NCI-H1105 treated with DMSO at 0.1 percent for 48 hours (cell line): ENCODE data around the gene ATF3.
A peak's percentile ranks its signal among the peaks of the same experiment; 100 is the strongest.

Experiments used
- DNase-seq: peaks from one replicate; lab custom pipeline; 2025; lab: John Stamatoyannopoulos, UW

The ATF3 gene

DNA sequence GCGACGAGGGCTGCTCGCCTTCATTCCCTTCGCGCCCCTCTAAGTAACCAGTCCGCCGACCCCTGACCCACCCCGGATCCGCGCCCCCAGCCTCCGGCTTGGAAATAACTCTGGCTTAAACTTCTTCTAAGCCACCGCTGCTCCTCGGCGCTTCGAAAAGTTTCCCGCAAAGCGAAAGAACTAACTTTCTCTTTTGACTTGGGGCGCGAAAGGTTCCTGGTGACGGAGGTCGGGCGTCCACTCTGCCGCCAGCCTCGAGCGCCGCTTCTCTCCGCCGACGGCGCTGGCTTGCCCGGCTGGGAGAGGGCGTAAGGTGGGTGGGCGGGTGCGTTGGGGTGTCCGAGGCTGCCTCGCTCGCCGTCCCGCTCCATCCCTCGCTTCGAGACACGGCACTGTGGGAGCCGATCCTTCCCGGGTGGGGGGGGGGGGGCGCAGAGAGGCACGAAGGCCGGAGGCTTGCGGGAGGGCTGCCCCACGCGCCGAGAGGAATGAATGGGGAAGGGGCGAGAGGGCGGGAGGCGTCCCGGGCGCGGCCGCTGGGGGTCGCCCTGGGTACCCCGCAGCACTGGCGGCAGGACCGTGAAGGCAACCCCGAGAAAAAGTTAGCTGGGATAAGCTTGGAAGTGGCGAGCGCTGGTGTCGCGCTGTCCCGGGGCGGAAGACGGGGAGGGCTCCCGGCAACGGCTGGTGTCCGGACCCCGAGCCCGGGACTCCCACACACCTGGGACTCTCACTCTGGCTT is 569 bp downstream of the ATF3 start:
- DNase-seq: peak; percentile 53

DNA sequence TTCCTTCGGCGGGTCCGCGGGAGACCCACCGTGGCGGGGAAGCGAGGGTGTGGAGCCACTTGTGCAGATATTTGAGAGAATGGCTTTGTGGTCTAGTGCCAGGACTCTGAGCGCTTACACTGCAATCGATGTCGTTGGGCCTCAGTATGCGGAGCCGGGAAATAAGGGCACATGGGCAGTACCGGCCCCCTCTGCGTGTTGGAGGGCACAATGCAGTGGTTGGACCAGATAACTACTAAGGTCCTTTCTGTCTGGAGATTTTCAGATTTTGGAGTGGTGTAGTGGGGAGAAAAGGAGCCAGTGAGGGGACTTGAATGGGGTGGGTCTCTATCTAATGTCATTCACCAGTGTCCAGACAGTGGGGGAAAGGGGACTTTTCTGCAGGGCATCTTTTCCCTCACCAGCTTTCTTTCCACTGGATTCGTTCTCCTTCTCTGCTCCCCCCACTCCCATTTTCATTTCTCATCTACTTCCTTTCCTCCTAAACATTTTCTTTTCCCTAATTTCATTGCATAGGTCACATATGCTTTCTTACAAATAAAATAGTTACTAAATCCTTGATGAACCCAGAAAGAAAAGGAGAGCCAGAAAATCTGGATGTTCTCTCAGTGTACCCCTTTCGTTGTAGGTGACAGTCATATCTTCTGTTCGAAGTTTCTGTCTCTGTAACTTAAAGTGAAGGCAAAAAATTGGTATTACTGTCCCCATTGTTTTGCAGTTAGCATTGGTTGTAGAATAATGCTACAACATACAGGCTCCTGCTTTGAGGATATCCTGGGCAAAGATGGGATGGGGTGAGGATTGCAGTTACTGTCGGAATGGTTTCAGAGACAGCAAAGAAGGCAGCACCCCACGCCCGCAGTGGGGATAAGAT is 1.4 kb downstream of the ATF3 start:
- peak; percentile 19 for DNase-seq

DNA sequence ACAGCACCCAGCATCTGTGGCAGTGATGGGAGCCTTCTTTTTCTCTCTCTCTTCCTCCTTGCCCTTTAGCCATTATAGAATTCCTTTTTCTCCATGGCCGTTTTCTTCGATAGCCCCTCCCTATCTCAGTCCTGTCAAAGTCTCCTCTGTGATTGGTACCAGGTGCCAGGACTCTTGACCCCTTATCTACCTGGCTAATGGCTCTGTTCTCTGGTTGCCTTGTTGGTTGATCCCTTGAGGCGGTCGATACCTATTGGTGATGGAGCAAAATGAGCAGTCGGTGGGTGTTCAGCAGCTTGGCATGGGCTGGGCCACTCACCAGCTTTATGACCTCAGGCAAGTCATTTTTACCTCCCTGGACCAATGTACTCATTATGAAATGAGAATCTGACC is 2.0 kb downstream of the ATF3 start:
- no peak for DNase-seq

DNA sequence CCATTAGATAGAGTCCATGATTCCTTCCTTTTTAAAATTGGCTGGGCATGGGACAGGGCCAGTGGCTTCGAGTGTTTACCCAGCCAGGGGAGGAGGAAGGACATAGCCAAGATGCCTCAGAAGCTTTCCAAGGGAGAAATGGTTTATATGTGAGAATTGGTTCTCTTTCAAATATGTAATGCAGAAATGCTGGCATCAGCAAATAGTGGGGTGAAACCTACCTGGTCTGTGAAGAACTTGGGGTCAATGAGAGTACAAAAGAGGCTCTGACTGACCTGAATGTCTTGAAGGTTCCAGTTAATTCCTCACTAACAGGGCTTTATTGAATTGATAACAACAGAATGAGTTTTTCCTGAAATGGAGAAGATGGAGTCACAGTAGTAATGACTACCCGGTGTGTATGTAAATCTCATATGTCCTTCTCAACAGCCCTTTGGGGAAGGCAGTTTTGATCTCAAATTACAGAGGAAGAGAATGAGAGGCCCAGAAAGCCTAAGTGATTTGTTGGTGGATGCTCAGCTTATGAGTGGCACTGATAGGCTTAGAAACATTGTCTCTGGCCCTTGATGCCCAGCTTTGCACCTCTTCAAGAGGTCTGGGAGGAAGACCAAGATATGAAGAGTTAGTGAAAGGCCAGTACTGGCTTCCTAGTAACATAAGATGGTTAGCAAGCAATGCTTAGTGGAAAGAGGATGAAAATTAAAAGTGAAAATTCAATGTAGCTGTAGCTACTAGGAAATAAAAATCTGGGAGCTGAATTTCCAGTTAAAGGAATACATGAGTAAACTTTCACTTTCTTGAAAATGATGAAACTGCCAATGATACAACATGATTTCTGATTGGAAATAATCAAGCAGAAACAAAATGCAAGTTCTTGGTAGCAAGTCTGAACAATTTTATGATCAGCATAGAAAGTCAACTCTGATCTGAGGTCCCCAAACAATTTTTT is 2.7 kb downstream of the ATF3 start:
- no peak for DNase-seq

DNA sequence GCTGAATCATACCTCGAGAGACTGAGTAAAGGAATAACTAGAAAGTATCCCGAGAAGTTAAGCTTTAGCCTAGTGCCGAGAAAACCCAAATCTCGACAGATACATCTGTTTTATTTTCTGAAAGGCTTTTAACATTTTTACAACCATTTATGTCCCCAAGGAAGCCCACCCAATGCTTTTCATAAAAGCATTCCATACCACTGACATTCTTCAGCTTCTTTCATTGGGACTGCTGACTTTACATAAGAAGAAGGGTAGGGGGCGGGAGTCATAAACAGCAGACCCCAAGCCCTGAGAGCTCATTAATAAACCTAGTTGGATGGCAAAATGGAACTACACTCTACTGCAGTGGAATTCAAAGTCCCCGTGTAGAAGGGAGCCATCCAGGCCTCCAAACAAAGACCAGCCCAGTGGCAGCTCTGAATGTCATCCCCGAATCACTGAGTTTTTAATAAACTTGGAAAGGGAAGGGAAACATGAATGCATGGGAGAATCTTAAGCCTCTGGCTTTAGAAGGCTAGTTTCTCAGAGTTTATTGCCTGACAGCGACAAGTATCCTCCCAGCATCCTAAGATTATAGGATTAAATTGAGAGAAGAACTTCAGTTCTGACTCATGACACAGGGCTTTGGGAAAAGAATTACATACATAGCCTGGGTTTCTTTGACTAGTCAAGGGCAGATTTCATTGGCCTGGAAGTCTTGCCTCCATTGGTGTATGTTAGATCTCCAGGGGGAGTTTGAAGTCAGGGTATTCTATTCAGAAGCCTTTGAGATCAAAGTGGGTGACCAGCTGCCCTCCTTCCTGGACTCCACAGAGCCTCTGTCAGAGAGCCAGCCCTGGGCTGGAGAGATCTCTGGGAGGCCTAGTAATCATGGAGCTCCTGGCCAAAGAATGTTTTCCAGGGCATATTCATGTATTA is 3.7 kb downstream of the ATF3 start:
- DNase-seq: no peak

DNA sequence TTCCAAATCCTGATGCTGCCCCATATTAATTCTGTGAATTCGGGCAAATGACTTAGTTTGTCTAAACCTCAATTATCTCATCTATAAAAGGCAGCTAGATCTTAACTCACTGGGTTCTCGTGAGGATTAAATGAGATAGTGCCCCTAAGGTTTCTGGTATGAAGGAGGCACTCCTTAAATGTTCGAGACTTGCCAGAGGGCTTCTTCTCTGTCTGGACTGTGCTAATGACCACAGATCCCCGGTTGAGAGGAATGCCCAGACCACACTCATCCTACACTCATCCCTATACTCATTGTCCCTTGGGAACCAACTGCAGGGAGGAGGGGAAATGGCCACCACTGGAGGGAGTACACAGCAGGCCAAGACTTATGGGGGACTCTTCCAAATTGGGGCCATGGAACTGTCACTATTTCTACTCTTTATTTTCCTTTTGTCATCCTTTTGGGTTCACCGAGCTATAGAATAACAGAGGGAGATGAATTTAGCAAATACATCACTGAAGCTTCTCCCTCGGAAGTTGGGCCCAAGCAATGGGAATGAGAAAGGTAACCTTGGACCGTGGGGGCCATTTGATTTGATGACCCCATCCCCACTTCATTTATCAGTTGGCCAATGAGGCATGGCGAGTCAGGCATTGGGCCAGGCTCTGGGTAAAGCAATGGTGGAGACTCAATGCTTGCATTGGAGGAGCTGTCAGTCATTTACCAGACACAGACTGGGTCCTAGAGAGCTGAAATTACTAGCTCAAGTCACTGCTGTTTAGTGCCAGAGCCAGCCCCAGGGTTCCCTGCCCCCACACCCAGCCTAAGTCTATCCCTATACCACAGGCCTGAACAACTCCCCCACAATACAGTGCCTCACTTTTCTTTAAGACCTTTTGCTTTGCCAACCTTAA is 5.1 kb downstream of the ATF3 start:
- DNase-seq: no peak

DNA sequence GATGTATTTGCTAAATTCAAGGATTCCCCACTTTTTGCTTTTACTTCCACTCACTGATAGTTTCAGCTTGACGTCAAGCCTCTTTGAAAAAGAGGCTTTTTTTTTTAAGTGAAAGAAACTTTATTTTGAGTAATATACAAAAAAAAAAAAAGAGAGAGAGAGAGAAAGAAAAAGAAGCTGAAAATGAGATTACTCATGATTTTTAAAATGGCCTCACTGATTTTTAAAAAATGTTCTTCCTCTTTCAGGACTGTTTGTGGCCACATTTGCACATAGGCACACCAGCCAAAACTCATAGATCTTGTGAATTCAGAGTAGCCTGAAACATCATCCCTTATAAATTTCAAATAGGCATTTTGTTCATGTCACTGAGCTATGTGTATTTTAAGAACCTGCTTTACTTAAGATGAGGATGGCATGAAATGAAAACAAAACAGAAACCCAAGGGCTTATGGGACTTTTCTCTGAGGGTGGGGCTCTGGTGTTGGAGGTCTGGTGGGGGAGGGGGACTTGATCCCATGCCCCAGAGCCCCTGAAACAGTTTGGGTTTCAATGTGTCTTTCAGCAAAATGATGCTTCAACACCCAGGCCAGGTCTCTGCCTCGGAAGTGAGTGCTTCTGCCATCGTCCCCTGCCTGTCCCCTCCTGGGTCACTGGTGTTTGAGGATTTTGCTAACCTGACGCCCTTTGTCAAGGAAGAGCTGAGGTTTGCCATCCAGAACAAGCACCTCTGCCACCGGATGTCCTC is 6.1 kb downstream of the ATF3 start:
- DNase-seq: no peak

DNA sequence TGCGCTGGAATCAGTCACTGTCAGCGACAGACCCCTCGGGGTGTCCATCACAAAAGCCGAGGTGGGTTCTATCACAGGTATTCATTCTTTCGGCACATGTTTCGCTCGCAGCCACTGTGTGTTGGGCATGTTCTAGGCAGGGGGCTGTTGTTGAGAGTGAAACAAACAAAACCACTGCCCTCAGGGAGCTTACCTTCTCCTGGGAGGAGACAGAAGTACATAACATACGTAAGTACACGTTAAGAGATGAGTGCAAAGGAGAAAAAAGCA is 6.6 kb downstream of the ATF3 start:
- no peak for DNase-seq

DNA sequence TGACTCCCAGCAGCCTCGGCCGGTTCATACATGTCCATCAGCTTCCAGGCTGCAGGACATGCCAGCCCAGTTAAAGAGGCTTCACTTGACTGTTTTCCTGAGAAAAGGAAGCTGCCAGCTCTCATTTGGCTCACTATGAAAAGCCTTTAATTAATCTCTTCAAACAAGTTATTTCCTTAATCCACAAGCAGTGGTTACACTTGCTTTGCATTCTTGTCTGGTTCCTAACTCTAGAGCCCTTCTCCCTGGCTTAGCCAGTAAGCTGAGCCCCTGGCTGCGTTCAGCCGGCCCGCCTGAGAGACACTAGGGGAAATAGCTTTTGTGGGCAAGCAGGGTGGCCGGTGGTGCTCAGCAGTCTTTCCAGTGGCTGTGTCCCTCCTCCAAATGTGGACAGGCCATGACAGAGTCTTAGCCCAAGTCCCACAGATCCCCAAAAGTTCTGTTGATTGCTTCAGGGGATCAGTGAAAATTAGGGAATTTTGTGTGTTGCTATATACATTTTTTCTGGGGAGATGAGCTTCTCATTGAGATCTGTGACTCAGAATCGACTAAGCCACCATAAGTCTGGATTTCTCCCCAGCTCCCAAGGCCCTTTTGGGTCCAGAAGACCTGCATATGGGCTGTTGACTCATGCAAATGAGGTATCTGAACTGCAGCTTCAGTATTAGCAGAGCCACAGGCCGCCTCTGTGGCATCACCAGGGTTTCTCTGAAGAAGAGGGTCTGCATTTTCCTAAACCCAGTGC is 10.1 kb downstream of the ATF3 start:
- DNase-seq: no peak

DNA sequence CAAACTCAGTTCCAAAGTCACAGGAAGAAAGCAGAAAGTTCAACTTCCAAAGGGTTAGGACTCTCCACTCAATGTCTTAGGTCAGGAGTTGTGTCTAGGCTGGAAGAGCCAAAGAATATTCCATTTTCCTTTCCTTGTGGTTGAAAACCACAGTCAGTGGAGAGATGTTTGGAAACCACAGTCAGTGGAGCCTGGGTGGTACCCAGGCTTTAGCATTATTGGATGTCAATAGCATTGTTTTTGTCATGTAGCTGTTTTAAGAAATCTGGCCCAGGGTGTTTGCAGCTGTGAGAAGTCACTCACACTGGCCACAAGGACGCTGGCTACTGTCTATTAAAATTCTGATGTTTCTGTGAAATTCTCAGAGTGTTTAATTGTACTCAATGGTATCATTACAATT is 11.7 kb downstream of the ATF3 start:
- DNase-seq: no peak

DNA sequence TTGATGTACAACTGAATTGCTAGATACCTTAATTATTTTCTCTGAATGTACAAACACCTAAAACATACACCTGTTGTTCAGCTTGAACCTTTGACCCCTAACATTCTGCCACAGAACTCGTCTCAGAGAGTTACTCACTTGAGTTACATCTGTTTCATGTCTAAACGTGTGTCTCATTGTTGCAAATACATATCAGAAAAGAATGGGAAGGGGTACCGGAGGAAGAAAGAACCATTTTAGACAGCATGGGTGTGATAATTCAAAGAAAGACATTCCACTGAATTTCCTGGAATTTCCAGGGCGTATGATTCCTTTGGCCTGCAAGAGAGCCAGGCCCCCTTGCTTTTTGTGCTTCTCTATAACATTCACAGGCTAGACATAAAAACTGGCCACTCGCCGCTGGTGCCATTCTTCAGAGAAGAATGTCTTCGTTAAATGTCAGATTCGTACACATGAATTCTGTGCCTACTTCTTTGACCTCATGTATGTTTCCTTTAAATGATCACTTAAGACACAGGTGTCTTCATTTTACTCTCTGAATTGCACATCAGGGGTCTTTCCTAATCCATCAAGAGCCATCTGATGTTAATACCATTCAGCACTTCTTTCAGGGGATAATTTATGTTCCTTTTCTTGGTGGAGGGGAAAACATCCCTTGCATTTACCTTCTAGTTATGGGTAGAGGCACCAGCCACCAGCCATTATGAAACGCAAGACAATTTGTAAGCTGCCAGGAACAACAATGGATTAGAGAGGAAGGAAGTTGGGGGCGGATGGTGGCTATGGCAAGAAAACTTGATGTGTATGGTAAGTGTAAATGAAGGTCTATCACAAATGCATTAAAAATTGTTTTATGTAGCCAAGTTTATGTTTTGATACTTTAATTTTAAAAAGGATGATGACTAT is 12.7 kb downstream of the ATF3 start:
- no peak for DNase-seq

DNA sequence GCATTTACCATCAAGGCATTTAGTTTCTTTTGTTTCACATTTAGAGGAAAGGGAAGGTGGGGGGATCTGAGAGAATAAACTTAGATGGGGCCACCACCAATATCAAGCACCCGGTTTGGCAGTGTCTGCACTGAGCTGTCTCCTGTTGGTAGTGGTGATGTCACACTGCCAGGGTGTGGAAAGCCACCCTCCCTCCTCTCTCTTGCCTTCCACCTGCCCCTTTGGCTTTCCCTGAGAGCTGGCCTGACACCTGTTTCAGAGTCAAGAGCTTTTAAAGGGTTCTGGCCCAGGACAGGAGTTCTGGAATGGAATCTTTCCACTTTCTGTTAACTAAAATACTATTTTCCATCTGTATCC is 13.4 kb downstream of the ATF3 start:
- no peak for DNase-seq

DNA sequence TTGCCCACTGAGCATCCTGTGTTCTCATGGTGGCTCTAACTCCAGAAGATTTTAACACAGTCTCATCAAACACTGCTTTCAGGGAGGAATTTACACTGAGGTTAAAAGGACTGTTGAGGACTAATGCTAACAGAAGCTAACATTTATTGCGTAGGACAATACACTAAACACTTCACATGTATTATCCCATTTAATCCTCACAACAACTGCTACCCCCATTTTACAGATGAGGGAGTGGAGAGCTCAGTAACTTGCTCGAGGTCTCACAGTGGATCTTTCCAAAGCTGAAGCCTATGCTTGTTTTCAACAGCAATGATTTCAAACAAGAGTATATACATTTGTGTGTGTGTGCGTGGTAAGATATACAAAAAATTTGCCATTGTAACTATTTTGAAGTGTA is 13.9 kb downstream of the ATF3 start:
- no peak for DNase-seq

DNA sequence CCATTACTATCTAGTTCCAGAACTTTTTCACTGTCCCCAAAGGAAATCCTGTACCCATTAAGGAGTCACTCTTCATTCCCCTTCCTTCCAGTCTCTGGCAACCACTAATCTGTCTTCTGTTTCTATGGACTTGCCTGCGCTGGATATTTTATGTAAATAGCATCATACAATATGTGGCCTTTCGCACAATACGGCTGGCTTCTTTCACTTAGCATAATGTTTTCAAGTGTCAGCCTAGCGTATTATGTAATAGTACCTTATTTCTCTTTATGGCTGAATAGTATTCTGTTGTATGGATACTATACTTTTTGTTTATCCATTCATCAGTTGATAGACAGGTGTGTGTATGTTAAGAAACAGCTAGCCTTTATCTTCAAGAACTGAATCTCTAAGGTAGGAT is 14.3 kb downstream of the ATF3 start:
- DNase-seq: no peak

DNA sequence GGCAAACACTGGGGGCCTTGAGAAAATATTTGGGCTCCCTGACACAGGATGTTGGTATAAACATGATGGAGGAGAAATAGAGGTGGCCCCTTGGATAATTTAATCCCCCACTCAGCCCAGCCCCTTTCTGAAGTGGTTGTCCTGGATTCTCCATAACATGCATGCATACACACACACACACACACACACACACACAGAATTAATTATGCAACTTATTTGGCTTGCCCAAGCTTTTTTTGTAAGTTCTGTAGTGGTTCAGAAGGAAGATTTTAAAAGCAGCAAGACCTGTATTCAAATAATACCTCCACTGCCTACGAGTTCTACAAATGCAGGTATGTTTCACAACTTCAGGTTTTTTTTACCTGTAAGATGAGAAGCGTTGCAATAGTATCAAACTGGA is 15.0 kb downstream of the ATF3 start:
- DNase-seq: no peak

DNA sequence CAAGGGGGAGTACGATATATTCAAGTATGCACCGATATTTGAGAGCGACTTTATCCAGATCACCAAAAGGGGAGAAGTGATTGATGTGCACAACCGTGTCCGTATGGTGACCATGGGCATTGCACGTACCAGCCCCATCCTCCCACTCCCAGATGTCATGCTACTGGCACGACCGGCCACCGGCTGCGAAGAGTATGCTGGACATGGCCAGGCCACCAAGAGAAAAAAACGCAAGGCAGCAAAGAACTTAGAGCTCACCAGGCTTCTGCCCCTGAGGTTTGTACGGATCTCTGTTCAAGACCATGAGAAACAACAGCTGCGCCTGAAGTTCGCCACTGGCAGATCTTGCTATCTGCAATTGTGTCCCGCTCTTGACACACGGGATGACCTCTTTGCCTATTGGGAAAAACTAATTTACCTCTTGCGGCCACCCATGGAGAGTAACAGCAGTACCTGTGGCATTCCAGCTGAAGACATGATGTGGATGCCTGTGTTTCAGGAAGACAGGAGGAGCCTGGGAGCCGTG is 16.5 kb downstream of the ATF3 start:
- DNase-seq: no peak

DNA sequence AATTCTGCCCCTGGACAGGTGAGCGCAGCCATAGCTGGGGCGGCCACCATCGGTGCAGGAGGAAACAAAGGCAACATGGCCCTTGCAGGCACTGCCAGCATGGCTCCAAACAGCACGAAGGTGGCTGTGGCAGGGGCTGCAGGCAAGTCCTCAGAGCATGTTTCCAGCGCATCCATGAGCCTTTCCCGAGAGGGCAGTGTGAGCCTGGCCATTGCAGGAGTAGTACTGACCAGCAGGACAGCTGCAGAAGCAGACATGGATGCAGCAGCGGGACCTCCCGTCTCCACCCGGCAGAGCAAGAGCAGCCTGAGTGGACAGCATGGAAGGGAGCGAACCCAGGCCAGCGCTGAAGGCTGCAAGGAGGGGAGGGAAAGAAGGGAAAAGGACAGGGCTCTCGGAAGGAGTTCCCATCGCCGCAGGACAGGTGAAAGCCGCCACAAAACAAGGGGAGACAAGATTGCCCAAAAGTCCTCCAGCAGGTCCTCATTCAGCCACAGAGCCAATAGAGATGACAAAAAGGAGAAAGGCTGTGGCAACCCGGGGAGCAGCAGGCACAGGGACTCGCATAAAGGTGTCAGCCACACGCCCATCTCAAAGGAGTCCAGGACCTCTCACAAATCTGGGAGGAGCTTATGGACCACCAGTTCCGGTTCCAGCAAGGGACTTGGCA is 17.4 kb downstream of the ATF3 start:
- no peak for DNase-seq
